ENCODE data around the gene MRPL45.

MRPL45 gene

DNA sequence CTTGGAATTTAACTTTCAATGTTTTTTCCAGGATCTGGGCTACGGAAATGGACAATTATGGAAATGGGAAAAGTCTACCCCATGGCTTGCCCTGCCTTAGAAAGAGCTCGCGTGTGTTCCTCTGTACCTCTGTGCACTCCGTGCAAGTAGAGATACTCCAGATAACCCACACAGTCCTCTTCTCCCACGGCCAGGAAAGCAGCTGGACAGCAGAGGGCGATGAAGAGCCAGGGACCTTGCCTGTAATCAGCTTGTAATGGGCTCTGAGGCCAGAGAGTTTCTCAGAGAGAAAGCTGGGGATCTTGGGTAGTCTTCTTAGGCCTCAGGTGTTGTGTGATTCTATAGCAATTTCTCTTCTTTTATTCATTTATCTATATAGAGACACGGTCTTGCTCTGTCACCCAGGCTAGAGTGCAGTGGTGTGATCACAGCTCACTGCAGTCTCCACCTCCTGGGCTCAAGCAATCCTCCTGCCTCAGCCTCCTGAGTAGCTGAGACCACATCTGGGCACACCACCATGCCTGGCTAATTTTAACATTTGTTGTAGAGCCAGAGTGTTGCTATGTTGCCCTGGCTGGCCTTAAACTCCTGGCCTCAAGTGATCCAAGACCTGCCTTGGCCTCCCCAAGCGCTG, 52.2 kb downstream of the MRPL45 start:
- DNase-seq, result peak; percentile 85 to 88

DNA sequence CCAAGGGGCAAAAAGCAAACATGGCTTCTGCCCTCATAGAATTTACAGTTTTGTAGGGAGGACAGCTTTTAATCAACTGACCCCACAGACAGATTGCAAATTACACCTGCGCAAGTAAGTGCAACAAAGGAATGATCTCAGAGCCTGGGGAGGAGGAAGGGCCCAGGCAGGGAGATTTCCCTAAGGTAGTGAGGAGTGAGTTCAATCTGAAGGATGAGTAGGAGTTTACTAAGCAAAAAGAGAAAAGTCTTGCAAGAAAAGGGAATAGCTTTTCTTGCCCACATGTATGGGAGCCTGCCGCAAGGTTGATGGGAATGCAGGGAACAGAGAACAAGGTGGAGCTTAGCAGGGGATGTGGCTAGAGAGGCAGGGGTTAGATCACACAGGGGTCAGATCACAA, 53.1 kb downstream of the MRPL45 start:
- no peak for DNase-seq

- peak; percentile 90 to 93 for DNase-seq
These were observed 54.6 kb downstream of the MRPL45 start, which contains the start of gene SOCS7 for GRCh38 chr17:38351412-38352222. Gene SOCS7 (plus strand): TSS chr17:38351844. CDS start chr17:38352053, 209 bp downstream.

DNA sequence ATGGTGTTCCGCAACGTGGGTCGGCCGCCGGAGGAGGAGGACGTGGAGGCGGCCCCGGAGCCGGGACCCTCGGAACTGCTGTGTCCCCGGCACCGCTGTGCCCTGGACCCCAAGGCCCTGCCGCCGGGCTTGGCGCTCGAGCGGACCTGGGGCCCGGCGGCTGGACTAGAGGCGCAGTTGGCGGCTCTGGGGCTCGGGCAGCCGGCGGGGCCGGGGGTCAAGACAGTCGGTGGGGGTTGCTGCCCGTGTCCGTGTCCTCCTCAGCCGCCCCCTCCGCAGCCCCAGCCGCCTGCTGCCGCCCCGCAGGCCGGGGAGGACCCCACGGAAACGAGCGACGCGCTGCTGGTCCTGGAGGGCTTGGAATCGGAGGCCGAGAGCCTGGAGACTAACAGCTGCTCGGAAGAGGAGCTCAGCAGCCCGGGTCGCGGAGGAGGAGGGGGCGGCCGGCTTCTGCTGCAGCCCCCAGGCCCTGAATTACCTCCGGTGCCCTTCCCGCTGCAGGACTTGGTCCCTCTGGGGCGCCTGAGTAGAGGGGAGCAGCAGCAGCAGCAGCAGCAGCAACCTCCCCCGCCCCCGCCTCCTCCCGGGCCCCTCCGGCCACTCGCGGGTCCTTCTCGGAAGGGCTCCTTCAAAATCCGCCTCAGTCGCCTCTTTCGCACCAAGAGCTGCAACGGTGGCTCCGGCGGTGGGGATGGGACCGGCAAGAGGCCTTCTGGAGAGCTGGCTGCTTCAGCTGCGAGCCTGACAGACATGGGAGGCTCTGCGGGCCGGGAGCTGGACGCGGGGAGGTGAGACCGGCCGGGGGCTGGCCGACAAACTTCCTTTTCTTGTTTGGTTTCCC, 55.5 kb downstream of the MRPL45 start:
- no peak for DNase-seq

DNA sequence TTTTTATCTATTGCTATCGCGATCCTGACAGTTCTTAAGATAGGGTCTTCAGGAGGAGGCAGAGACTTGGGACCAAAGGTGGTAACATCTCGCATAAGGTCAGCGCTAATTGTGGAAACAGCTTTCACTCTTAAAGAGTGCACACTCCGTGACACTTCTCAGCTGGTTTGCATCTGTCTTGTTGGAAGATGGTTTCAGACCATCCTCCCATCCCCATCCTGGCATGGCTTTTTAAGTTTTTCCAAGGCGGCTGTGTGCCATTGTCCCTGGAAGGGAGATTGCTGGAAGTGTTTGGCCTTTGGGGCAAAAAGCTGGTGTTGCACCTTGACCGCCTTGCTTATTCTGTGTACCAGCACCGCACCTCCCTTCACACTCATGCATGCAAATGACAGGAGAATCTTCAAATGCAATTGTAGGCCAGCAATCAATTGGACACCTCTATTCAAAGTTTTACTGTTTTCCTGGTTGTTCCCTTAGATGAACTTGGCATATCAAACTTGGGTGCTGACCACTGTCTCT, 56.2 kb downstream of the MRPL45 start:
- DNase-seq, result no peak

GRCh38 chr17:38353668-38354067, 56.7 kb downstream of the MRPL45 start:
- DNase-seq, result no peak

DNA sequence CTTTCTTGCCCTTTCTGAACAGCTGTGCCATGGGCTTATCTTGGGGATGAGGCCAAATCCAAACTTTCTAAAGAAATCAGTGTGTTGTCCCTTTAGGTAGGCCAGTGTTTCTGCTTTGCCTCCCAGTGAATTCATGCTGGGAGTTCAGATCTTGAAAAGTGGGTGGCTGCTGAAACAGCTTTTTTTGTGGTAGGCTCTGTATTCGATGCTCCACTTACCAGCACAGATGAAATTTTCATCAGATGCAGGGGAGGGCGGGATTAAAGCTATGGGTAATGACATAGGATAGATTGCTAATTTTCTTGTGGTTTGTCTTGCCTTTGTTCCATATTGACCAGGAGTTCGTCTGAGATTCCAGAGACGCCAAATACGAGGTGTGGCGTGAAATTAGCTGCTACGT, 57.5 kb downstream of the MRPL45 start:
- no peak for DNase-seq

DNA sequence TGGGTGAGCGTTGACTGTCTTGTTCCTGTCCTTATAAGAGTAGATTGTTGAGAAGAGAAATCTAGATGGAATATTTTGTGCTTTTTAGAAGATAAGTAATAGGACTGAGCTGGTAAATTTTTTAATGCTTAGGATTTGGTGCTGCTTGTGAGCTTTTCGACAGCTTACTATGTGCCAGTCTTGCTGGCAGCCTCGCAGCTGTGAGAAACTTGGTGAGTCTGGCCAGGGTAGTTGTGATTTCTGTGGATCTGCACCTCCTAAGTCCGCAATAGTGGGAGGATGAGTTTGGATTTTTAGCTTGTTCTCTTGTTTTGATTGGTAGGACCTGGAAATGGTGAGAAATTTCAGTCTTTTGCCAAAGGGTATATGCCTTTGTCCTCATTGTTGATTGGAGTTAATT, 58.3 kb downstream of the MRPL45 start:
- no peak for DNase-seq

- no peak for DNase-seq
These were observed 60.6 kb downstream of the MRPL45 start for GRCh38 chr17:38357486-38358123.

DNA sequence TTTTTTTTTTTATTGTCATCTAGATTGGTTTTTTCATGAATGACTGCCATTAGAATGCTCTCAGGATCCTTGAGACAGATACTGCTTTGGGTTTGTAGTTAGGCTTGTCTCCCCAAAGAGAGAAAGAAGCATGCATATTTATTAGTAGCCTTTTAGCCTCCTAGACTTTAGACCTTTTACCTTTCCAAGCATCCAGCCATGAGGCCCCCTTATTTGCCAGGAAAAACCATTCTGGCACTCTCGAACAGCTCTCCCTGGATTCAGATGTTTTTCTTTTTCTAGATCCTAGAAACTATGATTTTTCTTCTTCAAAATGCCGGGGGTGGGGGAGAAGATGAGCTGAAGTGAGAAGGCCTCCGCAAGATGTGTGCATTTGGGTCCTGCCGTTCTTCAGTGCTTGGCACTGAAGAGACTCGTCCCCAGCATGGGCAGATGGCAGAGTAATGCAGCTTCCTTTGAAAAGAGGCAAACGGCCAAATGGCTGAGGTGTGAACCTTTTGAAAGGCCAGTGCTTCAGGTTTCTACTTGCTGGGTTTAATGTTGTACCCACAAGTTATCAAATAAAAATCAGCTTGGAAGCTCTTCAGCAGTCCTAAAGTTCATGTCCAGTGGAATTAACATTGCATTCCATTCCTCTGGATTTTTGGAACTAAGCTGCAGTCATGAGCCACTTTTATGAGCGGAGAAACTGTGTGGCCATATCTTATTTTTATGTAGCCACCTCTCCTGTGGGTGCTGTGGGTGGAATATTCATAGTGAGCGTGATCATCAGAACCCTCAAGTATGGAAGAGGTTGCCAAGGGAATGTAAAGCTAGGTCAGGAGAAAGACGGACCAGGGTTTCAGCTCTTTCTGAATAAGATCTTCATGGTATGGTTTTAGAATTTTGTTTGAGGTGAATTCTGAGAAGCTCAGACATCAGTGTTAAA, 61.9 kb downstream of the MRPL45 start:
- no peak for DNase-seq

- DNase-seq, result no peak
These were observed 64.9 kb downstream of the MRPL45 start for GRCh38 chr17:38361694-38362465.

GRCh38 chr17:38363016-38363415, 66.0 kb downstream of the MRPL45 start:
- DNase-seq, result no peak

DNA sequence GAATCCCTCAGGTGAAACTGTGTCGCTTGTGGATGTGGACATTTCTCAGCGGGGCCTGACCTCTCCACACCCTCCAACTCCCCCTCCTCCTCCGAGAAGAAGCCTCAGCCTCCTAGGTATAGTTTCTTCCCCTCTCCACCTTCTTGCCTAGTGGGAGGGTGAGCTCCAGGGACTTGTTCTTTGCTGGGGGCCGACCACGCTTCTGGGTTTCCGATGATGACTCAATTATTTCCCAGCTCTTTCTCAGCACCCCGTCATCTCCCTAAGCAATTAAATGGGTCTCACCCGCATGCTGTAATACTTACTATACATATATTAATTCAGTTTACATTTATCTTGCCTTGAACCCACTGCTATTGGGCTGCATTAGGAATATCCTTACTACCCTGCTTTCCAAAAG, 67.8 kb downstream of the MRPL45 start:
- no peak for DNase-seq

GRCh38 chr17:38369124-38369886, 72.3 kb downstream of the MRPL45 start:
- no peak for DNase-seq

Measured in CD4-positive, alpha-beta T cell treated with Interleukin-4 for 1 hour (primary cell).